Progenitor cell of endocrine pancreas (in vitro differentiated cells): Measurements from ENCODE around the gene CYP1A2. TPM values are rescaled to one million over a fixed set of nuclear protein-coding genes. Genes with fewer than 3 reads are reported as not detected.

ENCODE experiments used
- DNase-seq: peaks from one replicate; pipeline ENCODE4 v3.0.0; 2021; ENCODE audit warnings: low spot score; ENCODE audit not compliant: unreplicated experiment
- H3K27ac Mint-ChIP-seq: 2 replicates; pipeline ENCODE4 v1.8.0; 2021; ENCODE audit warnings: mild to moderate bottlenecking, moderate library complexity, mixed read lengths
- H3K27me3 Mint-ChIP-seq: 2 replicates; pipeline ENCODE4 v1.8.0; 2021; ENCODE audit warnings: mixed read lengths
- H3K36me3 Mint-ChIP-seq: 2 replicates; pipeline ENCODE4 v1.8.0; 2022; ENCODE audit warnings: mixed read lengths; ENCODE audit not compliant: insufficient read depth
- H3K4me1 Mint-ChIP-seq: 2 replicates; pipeline ENCODE4 v1.8.0; 2021; ENCODE audit warnings: low read depth, mixed read lengths
- H3K4me3 Mint-ChIP-seq: 2 replicates; pipeline ENCODE4 v1.8.0; 2021; ENCODE audit warnings: low read depth, mild to moderate bottlenecking, moderate library complexity, mixed read lengths
- H3K9me3 Mint-ChIP-seq: 2 replicates; pipeline ENCODE4 v1.8.0; 2021; ENCODE audit warnings: low read depth, mixed read lengths
- total RNA-seq: library from RNA; stranded (reverse); gene quantifications from 2 replicates; pipeline ENCODE4 v1.2.1, GENCODE V29; 2021
- TF ChIP-seq, protein P1 (sequence below): fragments of 200-600 bp; sonication (generic); IDR thresholded peaks from one replicate; pipeline ENCODE4 v1.5.0; 2021; ENCODE audit warnings: antibody characterized with exemption, mild to moderate bottlenecking; ENCODE audit not compliant: unreplicated experiment

CYP1A2 gene
- total RNA-seq, 1 donor from 2014 or later: not detected

GRCh38 chr15:74788683-74789151 is 40.1 kb downstream of the CYP1A2 start:
- Mint-ChIP-seq H3K4me1 (peaks cover 16% of the 10 kb centered on the region), H3K4me3 (no peak overlapping the region), H3K36me3 (no peaks in the 10 kb centered on the region), H3K27me3 (no peaks in the 10 kb centered on the region), H3K27ac (no peak overlapping the region), H3K9me3 (no peaks in the 10 kb centered on the region)
- DNase-seq: no peak
- TF ChIP-seq, protein P1, sequence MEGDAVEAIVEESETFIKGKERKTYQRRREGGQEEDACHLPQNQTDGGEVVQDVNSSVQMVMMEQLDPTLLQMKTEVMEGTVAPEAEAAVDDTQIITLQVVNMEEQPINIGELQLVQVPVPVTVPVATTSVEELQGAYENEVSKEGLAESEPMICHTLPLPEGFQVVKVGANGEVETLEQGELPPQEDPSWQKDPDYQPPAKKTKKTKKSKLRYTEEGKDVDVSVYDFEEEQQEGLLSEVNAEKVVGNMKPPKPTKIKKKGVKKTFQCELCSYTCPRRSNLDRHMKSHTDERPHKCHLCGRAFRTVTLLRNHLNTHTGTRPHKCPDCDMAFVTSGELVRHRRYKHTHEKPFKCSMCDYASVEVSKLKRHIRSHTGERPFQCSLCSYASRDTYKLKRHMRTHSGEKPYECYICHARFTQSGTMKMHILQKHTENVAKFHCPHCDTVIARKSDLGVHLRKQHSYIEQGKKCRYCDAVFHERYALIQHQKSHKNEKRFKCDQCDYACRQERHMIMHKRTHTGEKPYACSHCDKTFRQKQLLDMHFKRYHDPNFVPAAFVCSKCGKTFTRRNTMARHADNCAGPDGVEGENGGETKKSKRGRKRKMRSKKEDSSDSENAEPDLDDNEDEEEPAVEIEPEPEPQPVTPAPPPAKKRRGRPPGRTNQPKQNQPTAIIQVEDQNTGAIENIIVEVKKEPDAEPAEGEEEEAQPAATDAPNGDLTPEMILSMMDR: no peak

- Mint-ChIP-seq H3K4me3 (no peak overlapping the region), H3K27me3 (no peaks in the 10 kb centered on the region), H3K27ac (no peak overlapping the region), H3K4me1 (peaks cover 14% of the 10 kb centered on the region), H3K9me3 (no peaks in the 10 kb centered on the region), H3K36me3 (no peaks in the 10 kb centered on the region)
- no peak for DNase-seq
- TF ChIP-seq, protein P1: no peak
Observed at GRCh38 chr15:74789171-74789631, 40.6 kb downstream of the CYP1A2 start.

DNA sequence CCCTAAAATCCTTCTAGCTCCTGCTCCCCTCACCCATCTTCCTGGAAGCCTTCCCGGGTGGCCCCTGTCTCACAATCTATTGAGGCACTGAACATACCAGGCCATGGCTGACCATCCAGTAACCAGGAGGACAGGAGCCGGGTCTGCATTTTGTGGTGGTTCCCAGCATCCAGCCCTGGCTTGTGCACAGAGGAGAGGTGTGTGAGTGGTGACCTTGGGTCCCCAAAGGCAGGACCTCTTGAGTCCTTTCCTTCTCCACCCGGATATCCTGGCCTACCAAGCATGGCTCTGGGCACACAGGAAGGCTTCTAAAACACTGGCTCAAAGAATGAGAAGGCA is 41.1 kb downstream of the CYP1A2 start:
- H3K27ac Mint-ChIP-seq: no peak overlapping the region
- no peaks in the 10 kb centered on the region for H3K36me3 Mint-ChIP-seq
- DNase-seq: no peak
- no peaks in the 10 kb centered on the region for H3K9me3 Mint-ChIP-seq
- H3K27me3 Mint-ChIP-seq: no peaks in the 10 kb centered on the region
- H3K4me1 Mint-ChIP-seq: peaks cover 14% of the 10 kb centered on the region
- no peak overlapping the region for H3K4me3 Mint-ChIP-seq
- TF ChIP-seq, protein P1: no peak

- peaks cover 14% of the 10 kb centered on the region for H3K4me1 Mint-ChIP-seq
- no peak overlapping the region for H3K27ac Mint-ChIP-seq
- H3K4me3 Mint-ChIP-seq: no peak overlapping the region
- TF ChIP-seq, protein P1: no peak
- no peak for DNase-seq
- no peaks in the 10 kb centered on the region for H3K27me3 Mint-ChIP-seq
- no peaks in the 10 kb centered on the region for H3K9me3 Mint-ChIP-seq
- H3K36me3 Mint-ChIP-seq: no peaks in the 10 kb centered on the region
Observed at GRCh38 chr15:74790080-74790916, 41.7 kb downstream of the CYP1A2 start.

DNA sequence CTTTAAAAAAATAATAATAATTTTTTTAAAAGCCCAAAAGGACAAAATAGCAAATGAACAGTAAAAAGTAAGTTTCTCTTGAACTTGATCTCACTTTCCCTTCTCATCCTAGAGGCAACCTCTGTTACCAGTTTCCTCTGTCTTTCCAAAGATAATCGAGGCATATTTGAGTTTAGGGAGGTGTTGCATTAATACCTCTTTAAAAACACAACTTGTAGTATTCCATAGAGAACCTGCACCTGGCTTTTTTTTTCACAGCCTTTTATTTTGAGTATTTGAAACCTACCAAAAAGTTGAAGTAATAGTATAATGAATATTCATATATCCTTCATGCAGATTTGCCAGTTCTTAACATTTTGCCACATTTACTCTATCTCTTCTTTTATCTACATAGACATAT is 42.4 kb downstream of the CYP1A2 start:
- H3K27me3 Mint-ChIP-seq: no peaks in the 10 kb centered on the region
- DNase-seq: no peak
- H3K9me3 Mint-ChIP-seq: no peaks in the 10 kb centered on the region
- H3K27ac Mint-ChIP-seq: no peak overlapping the region
- peaks cover 14% of the 10 kb centered on the region for H3K4me1 Mint-ChIP-seq
- no peaks in the 10 kb centered on the region for H3K36me3 Mint-ChIP-seq
- no peak overlapping the region for H3K4me3 Mint-ChIP-seq
- TF ChIP-seq, protein P1: no peak
